Stimulated activated CD4-positive, alpha-beta T cell treated with anti-CD3 and anti-CD28 coated beads, Interleukin-2, amount 100 ng/mL, for 4 hours (primary cell): Measurements from ENCODE around the gene OPCML.

Experiments
- DNase-seq: peaks from one replicate; pipeline ENCODE4 v3.0.0-alpha.2; 2020; ENCODE audit warnings: low read depth

The OPCML gene

GRCh38 chr11:133284156-133284555 is 248.1 kb downstream of the OPCML start:
- no peak for DNase-seq

- DNase-seq = no peak
These were observed 254.4 kb downstream of the OPCML start for GRCh38 chr11:133277886-133278285.

GRCh38 chr11:133271871-133272776 is 260.2 kb downstream of the OPCML start:
- no peak for DNase-seq

- DNase-seq = no peak
These were observed 261.1 kb downstream of the OPCML start for GRCh38 chr11:133271206-133271605.

GRCh38 chr11:133269267-133269666 is 263.0 kb downstream of the OPCML start:
- no peak for DNase-seq

- DNase-seq = no peak
These were observed 265.3 kb downstream of the OPCML start for GRCh38 chr11:133266986-133267385.

- no peak for DNase-seq
These were observed 266.7 kb downstream of the OPCML start for GRCh38 chr11:133265530-133266035.

GRCh38 chr11:133263332-133263731 is 269.0 kb downstream of the OPCML start:
- no peak for DNase-seq

- DNase-seq = no peak
These were observed 273.6 kb downstream of the OPCML start for GRCh38 chr11:133258751-133259150.

GRCh38 chr11:133254601-133255000 is 277.7 kb downstream of the OPCML start:
- no peak for DNase-seq

- no peak for DNase-seq
These were observed 278.7 kb downstream of the OPCML start for GRCh38 chr11:133253570-133253969.

GRCh38 chr11:133251841-133252240 is 280.5 kb downstream of the OPCML start:
- DNase-seq = no peak

- no peak for DNase-seq
These were observed 282.8 kb downstream of the OPCML start for GRCh38 chr11:133249530-133249929.

GRCh38 chr11:133249065-133249464 is 283.2 kb downstream of the OPCML start:
- DNase-seq = no peak

GRCh38 chr11:133243832-133244231 is 288.5 kb downstream of the OPCML start:
- no peak for DNase-seq

- no peak for DNase-seq
These were observed 291.2 kb downstream of the OPCML start for GRCh38 chr11:133240908-133241655.

- no peak for DNase-seq
These were observed 292.7 kb downstream of the OPCML start for GRCh38 chr11:133239575-133239974.

- no peak for DNase-seq
These were observed 293.8 kb downstream of the OPCML start for GRCh38 chr11:133238495-133238894.

GRCh38 chr11:133238027-133238426 is 294.3 kb downstream of the OPCML start:
- DNase-seq = no peak

- DNase-seq = no peak
These were observed 296.9 kb downstream of the OPCML start for GRCh38 chr11:133235381-133235780.

GRCh38 chr11:133234883-133235282 is 297.4 kb downstream of the OPCML start:
- no peak for DNase-seq

- DNase-seq = no peak
These were observed 299.6 kb downstream of the OPCML start for GRCh38 chr11:133232665-133233064.

GRCh38 chr11:133230431-133230830 is 301.9 kb downstream of the OPCML start:
- DNase-seq = no peak
